ENCODE measurements around the gene METTL15. TPM values are rescaled to one million over a fixed set of nuclear protein-coding genes. Genes with fewer than 3 reads are reported as not detected.

METTL15 gene
- total RNA-seq, 1 donor from 2014 or later: 14.7 TPM

- no peaks in the 10 kb centered on the region for H3K27me3 ChIP-seq
- no peak for DNase-seq (ENCODE audit: extremely low spot score in 2 of 2)
- no peak for TF ChIP-seq CTCF (IDR thresholded peaks at IDR 0.05)
- no peak for TF ChIP-seq POLR2A (IDR thresholded peaks at IDR 0.05)
- TF ChIP-seq POLR2AphosphoS5 (IDR thresholded peaks at IDR 0.05; ENCODE audit: insufficient read depth in 1 of 2, low read depth in 1 of 2): no peak
- H3K4me1 ChIP-seq: no peaks in the 10 kb centered on the region
- no peak overlapping the region for H3K4me3 ChIP-seq
- no peaks in the 10 kb centered on the region for H3K9me3 ChIP-seq
- intact Hi-C loops (cut with DNase I): no loop called here
- no peak overlapping the region for H3K27ac ChIP-seq
- H3K36me3 ChIP-seq: no peaks in the 10 kb centered on the region
Observed at GRCh38 chr11:28223994-28224393, 115.8 kb downstream of the METTL15 start.

- Histone ChIP-seq H3K27me3 (no peaks in the 10 kb centered on the region), H3K36me3 (no peaks in the 10 kb centered on the region), H3K4me1 (no peaks in the 10 kb centered on the region), H3K4me3 (no peak overlapping the region), H3K9me3 (no peaks in the 10 kb centered on the region), H3K27ac (no peak overlapping the region)
- TF ChIP-seq CTCF (IDR thresholded peaks at IDR 0.05) (no peak), POLR2A (IDR thresholded peaks at IDR 0.05) (no peak)
- no peak for DNase-seq (ENCODE audit: extremely low spot score in 2 of 2)
- intact Hi-C loops (cut with DNase I): no loop called here
Observed at GRCh38 chr11:28227460-28227859, 119.3 kb downstream of the METTL15 start.

- TF ChIP-seq POLR2AphosphoS5 (IDR thresholded peaks at IDR 0.05; ENCODE audit: insufficient read depth in 1 of 2, low read depth in 1 of 2) (no peak), POLR2A (IDR thresholded peaks at IDR 0.05) (no peak), CTCF (IDR thresholded peaks at IDR 0.05) (no peak)
- DNase-seq (ENCODE audit: extremely low spot score in 2 of 2): no peak
- H3K36me3 ChIP-seq: no peaks in the 10 kb centered on the region
- no peak overlapping the region for H3K4me3 ChIP-seq
- intact Hi-C loops (cut with DNase I): no loop called here
- H3K4me1 ChIP-seq: no peaks in the 10 kb centered on the region
- H3K27ac ChIP-seq: no peak overlapping the region
- H3K27me3 ChIP-seq: no peaks in the 10 kb centered on the region
- no peaks in the 10 kb centered on the region for H3K9me3 ChIP-seq
Observed at GRCh38 chr11:28228196-28228895, 120.2 kb downstream of the METTL15 start.

- no peak for DNase-seq (ENCODE audit: extremely low spot score in 2 of 2)
- intact Hi-C loops (cut with DNase I): no loop called here
- no peak for TF ChIP-seq POLR2AphosphoS5 (IDR thresholded peaks at IDR 0.05; ENCODE audit: insufficient read depth in 1 of 2, low read depth in 1 of 2)
- no peak for TF ChIP-seq CTCF (IDR thresholded peaks at IDR 0.05)
- H3K36me3 ChIP-seq: no peaks in the 10 kb centered on the region
- no peaks in the 10 kb centered on the region for H3K9me3 ChIP-seq
- no peaks in the 10 kb centered on the region for H3K27me3 ChIP-seq
- H3K4me3 ChIP-seq: no peak overlapping the region
- no peaks in the 10 kb centered on the region for H3K4me1 ChIP-seq
- H3K27ac ChIP-seq: no peak overlapping the region
Observed at GRCh38 chr11:28231475-28231874, 123.3 kb downstream of the METTL15 start.

GRCh38 chr11:28232649-28233048 is 124.5 kb downstream of the METTL15 start:
- no peaks in the 10 kb centered on the region for H3K27me3 ChIP-seq

More at GRCh38 chr11:28232649-28233048, 124.5 kb downstream of the METTL15 start:
- H3K36me3 ChIP-seq: no peaks in the 10 kb centered on the region
- no peaks in the 10 kb centered on the region for H3K9me3 ChIP-seq
- TF ChIP-seq POLR2A (IDR thresholded peaks at IDR 0.05) (no peak), POLR2AphosphoS5 (IDR thresholded peaks at IDR 0.05; ENCODE audit: insufficient read depth in 1 of 2, low read depth in 1 of 2) (no peak)
- no peak for DNase-seq (ENCODE audit: extremely low spot score in 2 of 2)
- H3K4me3 ChIP-seq: no peak overlapping the region
- H3K27ac ChIP-seq: no peak overlapping the region
- H3K4me1 ChIP-seq: no peaks in the 10 kb centered on the region
- intact Hi-C loops (cut with DNase I): no loop called here

Data from vagina (tissue), 2 donors.